ENCODE data around the gene PDCL3.

- TF ChIP-seq ELF1 (IDR thresholded peaks at IDR 0.05) = no peak
- no peak for TF ChIP-seq CTCF (IDR thresholded peaks at IDR 0.05)
- TF ChIP-seq, protein P1, sequence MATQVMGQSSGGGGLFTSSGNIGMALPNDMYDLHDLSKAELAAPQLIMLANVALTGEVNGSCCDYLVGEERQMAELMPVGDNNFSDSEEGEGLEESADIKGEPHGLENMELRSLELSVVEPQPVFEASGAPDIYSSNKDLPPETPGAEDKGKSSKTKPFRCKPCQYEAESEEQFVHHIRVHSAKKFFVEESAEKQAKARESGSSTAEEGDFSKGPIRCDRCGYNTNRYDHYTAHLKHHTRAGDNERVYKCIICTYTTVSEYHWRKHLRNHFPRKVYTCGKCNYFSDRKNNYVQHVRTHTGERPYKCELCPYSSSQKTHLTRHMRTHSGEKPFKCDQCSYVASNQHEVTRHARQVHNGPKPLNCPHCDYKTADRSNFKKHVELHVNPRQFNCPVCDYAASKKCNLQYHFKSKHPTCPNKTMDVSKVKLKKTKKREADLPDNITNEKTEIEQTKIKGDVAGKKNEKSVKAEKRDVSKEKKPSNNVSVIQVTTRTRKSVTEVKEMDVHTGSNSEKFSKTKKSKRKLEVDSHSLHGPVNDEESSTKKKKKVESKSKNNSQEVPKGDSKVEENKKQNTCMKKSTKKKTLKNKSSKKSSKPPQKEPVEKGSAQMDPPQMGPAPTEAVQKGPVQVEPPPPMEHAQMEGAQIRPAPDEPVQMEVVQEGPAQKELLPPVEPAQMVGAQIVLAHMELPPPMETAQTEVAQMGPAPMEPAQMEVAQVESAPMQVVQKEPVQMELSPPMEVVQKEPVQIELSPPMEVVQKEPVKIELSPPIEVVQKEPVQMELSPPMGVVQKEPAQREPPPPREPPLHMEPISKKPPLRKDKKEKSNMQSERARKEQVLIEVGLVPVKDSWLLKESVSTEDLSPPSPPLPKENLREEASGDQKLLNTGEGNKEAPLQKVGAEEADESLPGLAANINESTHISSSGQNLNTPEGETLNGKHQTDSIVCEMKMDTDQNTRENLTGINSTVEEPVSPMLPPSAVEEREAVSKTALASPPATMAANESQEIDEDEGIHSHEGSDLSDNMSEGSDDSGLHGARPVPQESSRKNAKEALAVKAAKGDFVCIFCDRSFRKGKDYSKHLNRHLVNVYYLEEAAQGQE (IDR thresholded peaks at IDR 0.05; ENCODE audit: low read depth, low read length) = no peak
- TF ChIP-seq GABPA (IDR thresholded peaks at IDR 0.05; ENCODE audit: low read depth) = no peak
Observed at GRCh38 chr2:100548771-100549170, 14.0 kb upstream of the PDCL3 start.

Measured in SK-N-SH (cell line).